ENCODE results near the gene SAFB2.

SAFB2 gene

DNA sequence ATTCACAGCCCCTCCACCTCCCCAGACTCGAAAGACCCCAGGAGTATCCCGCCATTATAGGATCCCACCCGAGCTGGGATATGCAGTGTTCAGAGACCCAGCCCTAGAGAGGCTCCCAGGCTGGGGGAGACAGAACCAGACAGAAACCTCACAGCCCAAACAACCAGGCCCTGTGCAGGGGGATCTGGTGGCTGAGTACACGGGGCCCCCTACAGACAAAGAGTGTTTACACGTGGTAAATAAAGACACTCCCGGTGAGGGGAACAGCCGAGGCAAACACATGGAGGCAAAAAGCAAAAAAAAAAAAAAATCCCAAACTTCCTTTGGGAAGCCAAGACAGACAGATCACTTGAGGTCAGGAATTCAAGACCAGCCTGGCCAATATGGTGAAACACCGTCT, 79.9 kb downstream of the SAFB2 start:
- DNase-seq (ENCODE audit: low read depth) = no peak

DNA sequence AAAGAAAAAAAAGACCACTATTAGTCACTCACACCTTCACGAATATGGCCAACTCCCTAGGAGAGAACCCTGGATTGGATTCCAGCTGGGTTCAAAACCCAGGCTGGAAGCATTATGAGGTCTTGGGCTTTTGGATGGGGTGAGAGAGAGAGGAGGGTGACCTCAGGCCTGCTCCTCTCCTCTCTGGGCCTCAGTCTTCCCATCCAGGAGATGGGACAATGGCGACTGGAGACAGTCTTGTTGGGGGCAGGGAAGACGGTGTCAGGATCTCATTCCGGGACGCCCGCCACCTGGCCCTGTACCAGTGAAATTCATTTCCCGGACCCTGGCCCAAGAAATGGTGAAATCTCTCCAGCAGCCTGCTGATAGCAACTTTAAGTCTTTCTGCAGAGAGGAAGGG, 81.1 kb downstream of the SAFB2 start:
- DNase-seq (ENCODE audit: low read depth) = no peak

DNA sequence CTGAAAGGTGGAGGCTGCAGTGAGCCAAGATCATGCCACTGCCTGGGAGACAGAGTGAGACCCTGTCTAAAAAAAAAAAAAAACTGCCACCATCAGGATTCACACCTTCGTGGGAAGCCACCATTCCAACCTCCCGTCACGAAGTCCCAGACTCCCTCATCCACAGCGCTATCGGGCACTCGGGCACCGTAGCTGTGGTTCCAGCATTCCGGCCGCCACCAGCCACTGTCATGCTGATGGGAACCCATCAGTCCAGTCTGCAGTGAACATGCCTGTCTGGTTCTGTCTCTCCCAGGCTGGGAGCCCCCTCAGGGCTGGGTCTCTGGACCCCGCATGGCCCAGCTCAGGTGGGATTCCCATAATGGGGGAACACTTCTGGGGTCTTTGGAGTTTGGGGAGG, 82.4 kb downstream of the SAFB2 start:
- DNase-seq (ENCODE audit: low read depth) = no peak

DNA sequence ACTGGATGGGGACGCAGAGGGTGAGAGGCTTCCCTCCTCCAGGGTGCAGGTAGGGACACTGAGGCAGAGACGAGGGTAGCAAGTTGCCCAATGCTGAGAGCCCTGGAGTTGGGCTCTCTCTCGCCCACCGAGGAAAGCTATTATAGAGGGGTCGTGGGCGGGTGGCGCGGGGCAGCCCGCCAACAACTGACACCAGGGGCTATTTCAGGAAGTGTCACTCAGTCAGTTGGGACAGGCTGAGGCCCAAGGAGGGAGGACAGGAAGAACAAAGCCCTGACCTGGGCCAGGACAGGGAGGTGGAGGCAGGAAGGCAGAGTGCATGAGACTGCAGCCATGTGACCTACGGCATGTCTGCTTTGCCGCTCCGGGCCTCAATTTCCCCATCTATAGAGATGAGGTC, 84.7 kb downstream of the SAFB2 start:
- no peak for DNase-seq (ENCODE audit: low read depth)

All from activated T-helper 1 cell treated with Interleukin-2 at 50 U/mL for 16 hours (primary cell).